ENCODE measurements around the gene SYTL4. TPM values are rescaled to one million over a fixed set of nuclear protein-coding genes. Genes with fewer than 3 reads are reported as not detected.
A peak's percentile ranks its signal among the peaks of the same experiment; 100 is the strongest.

Gene SYTL4
- total RNA-seq, 1 donor from 2014 or later, result 0.26 TPM

DNA sequence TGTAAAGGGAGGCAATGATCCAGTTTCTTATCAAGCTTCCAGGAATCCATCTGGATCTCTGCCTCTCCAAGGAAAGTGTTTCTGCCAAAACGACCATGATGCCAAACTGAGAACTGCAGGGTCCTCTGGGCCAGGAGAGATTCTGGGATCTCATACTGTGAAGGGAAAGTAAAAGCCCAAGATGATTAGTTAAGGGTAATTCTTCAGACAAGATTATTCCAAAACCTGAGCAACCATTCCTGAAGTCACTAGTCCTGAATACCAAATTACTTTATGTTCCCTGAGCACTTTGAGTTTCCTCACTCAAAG, 46.0 kb downstream of the SYTL4 start:
- Histone ChIP-seq H3K4me3 (ENCODE audit: low read depth, low read length) (no peak overlapping the region), H3K27me3 (ENCODE audit: control insufficient read depth, insufficient read depth, low read length) (no peaks in the 10 kb centered on the region), H3K36me3 (ENCODE audit: control insufficient read depth, insufficient read depth, low read length) (no peaks in the 10 kb centered on the region)
- no peak for FAIRE-seq
- TF ChIP-seq, protein P1, sequence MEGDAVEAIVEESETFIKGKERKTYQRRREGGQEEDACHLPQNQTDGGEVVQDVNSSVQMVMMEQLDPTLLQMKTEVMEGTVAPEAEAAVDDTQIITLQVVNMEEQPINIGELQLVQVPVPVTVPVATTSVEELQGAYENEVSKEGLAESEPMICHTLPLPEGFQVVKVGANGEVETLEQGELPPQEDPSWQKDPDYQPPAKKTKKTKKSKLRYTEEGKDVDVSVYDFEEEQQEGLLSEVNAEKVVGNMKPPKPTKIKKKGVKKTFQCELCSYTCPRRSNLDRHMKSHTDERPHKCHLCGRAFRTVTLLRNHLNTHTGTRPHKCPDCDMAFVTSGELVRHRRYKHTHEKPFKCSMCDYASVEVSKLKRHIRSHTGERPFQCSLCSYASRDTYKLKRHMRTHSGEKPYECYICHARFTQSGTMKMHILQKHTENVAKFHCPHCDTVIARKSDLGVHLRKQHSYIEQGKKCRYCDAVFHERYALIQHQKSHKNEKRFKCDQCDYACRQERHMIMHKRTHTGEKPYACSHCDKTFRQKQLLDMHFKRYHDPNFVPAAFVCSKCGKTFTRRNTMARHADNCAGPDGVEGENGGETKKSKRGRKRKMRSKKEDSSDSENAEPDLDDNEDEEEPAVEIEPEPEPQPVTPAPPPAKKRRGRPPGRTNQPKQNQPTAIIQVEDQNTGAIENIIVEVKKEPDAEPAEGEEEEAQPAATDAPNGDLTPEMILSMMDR (IDR thresholded peaks at IDR 0.05; ENCODE audit: insufficient read depth, low read length, severe bottlenecking), result no peak
- no peak for DNase-seq (ENCODE audit: low read depth)

DNA sequence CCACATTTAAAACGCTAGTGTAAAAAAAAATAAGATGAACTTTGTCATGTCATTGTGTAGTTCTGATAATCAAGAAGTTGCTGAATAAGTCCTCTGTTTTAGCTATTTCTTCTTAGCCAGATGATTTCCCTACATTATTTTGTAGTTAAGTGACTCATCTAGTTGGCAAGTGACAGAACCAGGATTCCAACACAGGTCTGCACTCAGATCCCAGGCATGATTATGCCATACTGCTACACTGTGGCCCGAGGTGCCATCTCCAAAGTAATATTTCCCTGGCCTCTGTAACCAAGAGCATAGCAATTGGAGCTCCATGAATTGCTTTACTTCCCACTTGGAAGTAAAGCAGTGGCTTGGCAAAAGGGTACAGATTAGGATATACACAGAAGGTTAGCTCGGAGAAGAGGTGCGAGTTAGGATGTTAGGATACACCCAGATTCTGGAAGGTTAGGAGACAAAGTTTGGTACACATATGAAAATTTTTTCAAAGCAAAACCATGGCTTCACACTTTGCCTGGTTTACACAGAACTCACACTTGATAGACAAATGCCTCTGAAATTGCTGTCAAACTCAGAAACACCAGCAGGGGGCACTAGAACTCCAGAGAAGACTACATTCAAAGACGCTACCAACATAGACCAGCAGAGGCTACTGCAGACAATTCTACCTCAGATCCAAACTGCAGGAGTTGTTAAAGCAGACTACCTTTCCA, 46.5 kb downstream of the SYTL4 start:
- peak; percentile 83 for FAIRE-seq
- Histone ChIP-seq H3K4me3 (ENCODE audit: low read depth, low read length) (no peak overlapping the region), H3K36me3 (ENCODE audit: control insufficient read depth, insufficient read depth, low read length) (no peaks in the 10 kb centered on the region), H3K27me3 (ENCODE audit: control insufficient read depth, insufficient read depth, low read length) (no peaks in the 10 kb centered on the region)
- TF ChIP-seq, protein P1 (IDR thresholded peaks at IDR 0.05; ENCODE audit: insufficient read depth, low read length, severe bottlenecking), result peak; percentile 70
- DNase-seq (ENCODE audit: low read depth), result peak; percentile 64

DNA sequence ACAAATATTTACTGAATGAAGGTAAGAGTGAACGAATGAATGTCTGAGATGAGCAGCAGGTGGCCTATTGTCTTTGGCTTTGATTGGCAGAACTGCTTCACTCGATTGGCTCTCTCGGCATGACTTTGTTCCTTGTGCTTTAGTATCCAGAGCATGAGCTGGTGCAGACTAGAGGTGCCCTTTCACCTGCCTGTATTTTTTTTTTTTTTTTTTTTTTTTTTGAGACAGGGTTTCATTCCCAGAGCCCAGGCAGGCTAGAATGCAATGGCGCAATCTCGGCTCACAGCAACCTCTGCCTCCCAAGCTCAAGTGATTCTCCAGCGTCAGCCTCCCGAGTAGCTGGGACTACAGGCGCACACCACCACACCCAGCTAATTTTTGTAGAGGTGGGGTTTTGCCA, 49.0 kb downstream of the SYTL4 start:
- FAIRE-seq, result no peak
- DNase-seq (ENCODE audit: low read depth), result no peak
- Histone ChIP-seq H3K4me3 (ENCODE audit: low read depth, low read length) (no peak overlapping the region), H3K27me3 (ENCODE audit: control insufficient read depth, insufficient read depth, low read length) (no peaks in the 10 kb centered on the region), H3K36me3 (ENCODE audit: control insufficient read depth, insufficient read depth, low read length) (no peaks in the 10 kb centered on the region)
- TF ChIP-seq, protein P1 (IDR thresholded peaks at IDR 0.05; ENCODE audit: insufficient read depth, low read length, severe bottlenecking), result no peak

DNA sequence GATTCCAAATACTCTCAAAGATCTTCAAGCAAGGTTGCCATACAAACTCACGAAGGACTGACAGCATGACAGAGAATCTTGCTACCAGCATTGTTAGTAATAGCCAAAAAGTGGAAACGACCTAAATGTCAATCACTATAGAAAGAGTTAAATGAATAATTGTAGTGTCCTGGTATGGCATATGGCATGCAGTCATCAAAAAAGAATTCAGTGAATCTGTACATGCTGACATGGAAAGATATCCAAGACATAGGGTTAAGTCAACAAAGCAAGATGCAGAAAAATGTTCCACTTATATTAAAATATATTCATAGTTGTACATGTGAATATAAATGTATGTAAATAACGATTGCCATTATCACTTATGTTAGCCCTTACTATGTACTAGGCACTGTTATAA, 50.3 kb downstream of the SYTL4 start:
- DNase-seq (ENCODE audit: low read depth), result no peak

DNA sequence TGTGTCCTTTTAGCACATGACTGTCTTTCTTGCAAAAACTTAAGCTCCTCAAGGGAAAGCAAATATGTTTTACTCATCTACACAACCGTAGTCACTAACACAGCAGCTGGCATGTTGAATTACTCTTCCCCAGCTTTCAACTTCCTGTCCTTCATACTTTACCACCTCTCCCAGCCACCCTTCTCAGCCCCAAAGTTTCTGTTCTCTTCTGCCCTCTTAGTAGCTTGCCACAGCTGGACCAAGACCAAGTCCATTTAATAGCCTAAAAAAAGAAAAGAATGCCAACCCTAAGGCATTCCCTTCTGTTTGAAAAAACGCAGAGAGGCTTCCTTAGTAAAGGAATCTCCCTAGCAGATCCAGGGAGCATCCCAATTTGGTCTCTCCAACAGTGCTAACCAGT, 51.2 kb downstream of the SYTL4 start:
- H3K36me3 ChIP-seq (ENCODE audit: control insufficient read depth, insufficient read depth, low read length), result no peaks in the 10 kb centered on the region
- FAIRE-seq, result no peak
- no peak for DNase-seq (ENCODE audit: low read depth)
- TF ChIP-seq, protein P1 (IDR thresholded peaks at IDR 0.05; ENCODE audit: insufficient read depth, low read length, severe bottlenecking), result no peak
- no peak overlapping the region for H3K4me3 ChIP-seq (ENCODE audit: low read depth, low read length)
- H3K27me3 ChIP-seq (ENCODE audit: control insufficient read depth, insufficient read depth, low read length), result no peaks in the 10 kb centered on the region

More for the DNA sequence above, 50.3 kb downstream of the SYTL4 start:
- Histone ChIP-seq H3K27me3 (ENCODE audit: control insufficient read depth, insufficient read depth, low read length) (no peaks in the 10 kb centered on the region), H3K36me3 (ENCODE audit: control insufficient read depth, insufficient read depth, low read length) (no peaks in the 10 kb centered on the region), H3K4me3 (ENCODE audit: low read depth, low read length) (no peak overlapping the region)
- FAIRE-seq, result no peak
- TF ChIP-seq, protein P1 (IDR thresholded peaks at IDR 0.05; ENCODE audit: insufficient read depth, low read length, severe bottlenecking), result no peak

DNA sequence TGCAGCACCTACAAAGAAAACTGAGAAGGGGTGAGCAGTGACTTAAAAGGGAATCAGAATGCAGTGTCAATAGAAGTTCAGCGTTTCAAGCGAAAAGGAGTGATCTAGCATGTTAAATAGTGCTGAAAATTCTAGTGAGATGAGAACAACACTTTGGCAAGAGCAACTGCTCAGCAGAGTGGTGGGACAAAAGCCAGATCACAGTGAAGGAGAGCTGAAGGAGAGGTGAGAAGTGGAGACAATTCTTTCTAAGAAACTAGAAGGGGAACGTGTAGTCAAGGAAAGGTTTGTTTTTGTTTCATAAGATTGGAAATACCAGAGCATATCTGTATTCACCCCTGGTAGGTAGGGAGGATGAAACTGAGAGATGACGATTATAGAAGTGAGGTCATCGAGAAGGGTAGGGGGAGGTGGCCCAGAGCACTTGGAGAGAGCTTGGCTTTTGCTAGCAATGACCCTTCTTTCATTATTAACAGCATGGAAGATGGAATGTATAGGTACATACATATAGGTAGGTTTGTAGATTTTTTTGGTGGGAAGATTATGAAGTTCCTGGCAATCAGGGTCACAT, 54.2 kb downstream of the SYTL4 start:
- Histone ChIP-seq H3K36me3 (ENCODE audit: control insufficient read depth, insufficient read depth, low read length) (no peaks in the 10 kb centered on the region), H3K4me3 (ENCODE audit: low read depth, low read length) (no peak overlapping the region), H3K27me3 (ENCODE audit: control insufficient read depth, insufficient read depth, low read length) (no peaks in the 10 kb centered on the region)
- TF ChIP-seq, protein P1 (IDR thresholded peaks at IDR 0.05; ENCODE audit: insufficient read depth, low read length, severe bottlenecking), result no peak
- DNase-seq (ENCODE audit: low read depth), result no peak
- peak; percentile 28 for FAIRE-seq
